ENCODE measurements around the gene ZBTB20.

Gene ZBTB20

DNA sequence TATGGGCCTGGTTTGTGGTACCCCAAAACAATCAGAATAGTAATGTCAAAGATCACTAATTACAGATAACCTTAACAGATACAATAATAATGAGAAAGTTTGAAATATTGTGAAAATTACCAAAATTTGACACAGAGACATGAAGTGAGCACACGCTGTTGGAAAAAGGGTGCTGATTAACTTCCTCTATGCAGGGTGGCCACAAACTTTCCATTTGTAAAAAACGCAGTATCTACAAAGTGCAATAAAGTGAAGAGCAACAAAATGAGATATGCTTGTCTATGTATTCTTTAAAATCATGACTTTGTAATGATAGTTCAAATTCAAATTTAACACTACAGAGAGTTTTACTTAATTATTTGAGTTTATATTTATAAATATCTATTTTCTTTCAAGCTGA, 860.8 kb downstream of the ZBTB20 start:
- DNase-seq (ENCODE audit: low read depth) = no peak
- H3K4me3 ChIP-seq (ENCODE audit: low read depth, low read length) = no peak overlapping the region
- TF ChIP-seq, protein P1, sequence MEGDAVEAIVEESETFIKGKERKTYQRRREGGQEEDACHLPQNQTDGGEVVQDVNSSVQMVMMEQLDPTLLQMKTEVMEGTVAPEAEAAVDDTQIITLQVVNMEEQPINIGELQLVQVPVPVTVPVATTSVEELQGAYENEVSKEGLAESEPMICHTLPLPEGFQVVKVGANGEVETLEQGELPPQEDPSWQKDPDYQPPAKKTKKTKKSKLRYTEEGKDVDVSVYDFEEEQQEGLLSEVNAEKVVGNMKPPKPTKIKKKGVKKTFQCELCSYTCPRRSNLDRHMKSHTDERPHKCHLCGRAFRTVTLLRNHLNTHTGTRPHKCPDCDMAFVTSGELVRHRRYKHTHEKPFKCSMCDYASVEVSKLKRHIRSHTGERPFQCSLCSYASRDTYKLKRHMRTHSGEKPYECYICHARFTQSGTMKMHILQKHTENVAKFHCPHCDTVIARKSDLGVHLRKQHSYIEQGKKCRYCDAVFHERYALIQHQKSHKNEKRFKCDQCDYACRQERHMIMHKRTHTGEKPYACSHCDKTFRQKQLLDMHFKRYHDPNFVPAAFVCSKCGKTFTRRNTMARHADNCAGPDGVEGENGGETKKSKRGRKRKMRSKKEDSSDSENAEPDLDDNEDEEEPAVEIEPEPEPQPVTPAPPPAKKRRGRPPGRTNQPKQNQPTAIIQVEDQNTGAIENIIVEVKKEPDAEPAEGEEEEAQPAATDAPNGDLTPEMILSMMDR (IDR thresholded peaks at IDR 0.05; ENCODE audit: low read depth, low read length, missing control alignments) = no peak

- H3K4me3 ChIP-seq (ENCODE audit: low read depth, low read length) = no peak overlapping the region
- TF ChIP-seq, protein P1 (IDR thresholded peaks at IDR 0.05; ENCODE audit: low read depth, low read length, missing control alignments) = no peak
- DNase-seq (ENCODE audit: low read depth) = no peak
Measured at GRCh38 chr3:114285648-114286230, 861.3 kb downstream of the ZBTB20 start.

GRCh38 chr3:114284644-114285043, 862.4 kb downstream of the ZBTB20 start:
- TF ChIP-seq, protein P1 (IDR thresholded peaks at IDR 0.05; ENCODE audit: low read depth, low read length, missing control alignments) = no peak
- DNase-seq (ENCODE audit: low read depth) = no peak
- no peak overlapping the region for H3K4me3 ChIP-seq (ENCODE audit: low read depth, low read length)

Data from GM12864 (cell line).